ENCODE data around the gene RB1.

Gene RB1

GRCh38 chr13:48402325-48402932 lies 98.9 kb downstream of the RB1 start:
- Histone ChIP-seq H3K36me3 (ENCODE audit: control insufficient read depth in 2 of 2, insufficient read depth in 2 of 2, low read length in 2 of 2) (no peaks in the 10 kb centered on the region), H3K4me3 (ENCODE audit: low read length in 2 of 2) (no peak overlapping the region), H3K4me1 (ENCODE audit: control insufficient read depth in 2 of 2, insufficient read depth in 2 of 2, low read length in 2 of 2) (no peaks in the 10 kb centered on the region), H3K9ac (ENCODE audit: low read depth in 1 of 2, low read length in 2 of 2) (no peak overlapping the region), H3K27me3 (ENCODE audit: control insufficient read depth in 2 of 2, insufficient read depth in 2 of 2, low read length in 2 of 2) (no peaks in the 10 kb centered on the region), H3K9me3 (ENCODE audit: control insufficient read depth in 2 of 2, low read length in 2 of 2) (no peaks in the 10 kb centered on the region), H3K27ac (ENCODE audit: low read depth in 2 of 2, low read length in 2 of 2) (peak overlapping the region; percentile 32 to 48)

GRCh38 chr13:48403151-48403631 lies 99.6 kb downstream of the RB1 start:
- no peaks in the 10 kb centered on the region for H3K4me1 ChIP-seq (ENCODE audit: control insufficient read depth in 2 of 2, insufficient read depth in 2 of 2, low read length in 2 of 2)
- H3K27ac ChIP-seq (ENCODE audit: low read depth in 2 of 2, low read length in 2 of 2): peak overlapping the region; percentile 48 to 56
- no peak overlapping the region for H3K4me3 ChIP-seq (ENCODE audit: low read length in 2 of 2)
- H3K27me3 ChIP-seq (ENCODE audit: control insufficient read depth in 2 of 2, insufficient read depth in 2 of 2, low read length in 2 of 2): no peaks in the 10 kb centered on the region
- no peaks in the 10 kb centered on the region for H3K9me3 ChIP-seq (ENCODE audit: control insufficient read depth in 2 of 2, low read length in 2 of 2)
- H3K9ac ChIP-seq (ENCODE audit: low read depth in 1 of 2, low read length in 2 of 2): peak overlapping the region in 1 of 2 donors; percentile 36
- H3K36me3 ChIP-seq (ENCODE audit: control insufficient read depth in 2 of 2, insufficient read depth in 2 of 2, low read length in 2 of 2): no peaks in the 10 kb centered on the region

GRCh38 chr13:48403913-48404312 lies 100.4 kb downstream of the RB1 start:
- Histone ChIP-seq H3K4me3 (ENCODE audit: low read length in 2 of 2) (no peak overlapping the region), H3K36me3 (ENCODE audit: control insufficient read depth in 2 of 2, insufficient read depth in 2 of 2, low read length in 2 of 2) (no peaks in the 10 kb centered on the region), H3K27me3 (ENCODE audit: control insufficient read depth in 2 of 2, insufficient read depth in 2 of 2, low read length in 2 of 2) (no peaks in the 10 kb centered on the region), H3K9me3 (ENCODE audit: control insufficient read depth in 2 of 2, low read length in 2 of 2) (no peaks in the 10 kb centered on the region), H3K4me1 (ENCODE audit: control insufficient read depth in 2 of 2, insufficient read depth in 2 of 2, low read length in 2 of 2) (no peaks in the 10 kb centered on the region), H3K27ac (ENCODE audit: low read depth in 2 of 2, low read length in 2 of 2) (peak overlapping the region in 1 of 2 donors; percentile 48), H3K9ac (ENCODE audit: low read depth in 1 of 2, low read length in 2 of 2) (no peak overlapping the region)

- no peak overlapping the region for H3K27ac ChIP-seq (ENCODE audit: low read depth in 2 of 2, low read length in 2 of 2)
- H3K9ac ChIP-seq (ENCODE audit: low read depth in 1 of 2, low read length in 2 of 2): no peak overlapping the region
- no peaks in the 10 kb centered on the region for H3K36me3 ChIP-seq (ENCODE audit: control insufficient read depth in 2 of 2, insufficient read depth in 2 of 2, low read length in 2 of 2)
- no peak overlapping the region for H3K4me3 ChIP-seq (ENCODE audit: low read length in 2 of 2)
- peaks cover 0 to under 1% of the 10 kb centered on the region in 2 donors for H3K4me1 ChIP-seq (ENCODE audit: control insufficient read depth in 2 of 2, insufficient read depth in 2 of 2, low read length in 2 of 2)
- H3K9me3 ChIP-seq (ENCODE audit: control insufficient read depth in 2 of 2, low read length in 2 of 2): no peaks in the 10 kb centered on the region
- no peaks in the 10 kb centered on the region for H3K27me3 ChIP-seq (ENCODE audit: control insufficient read depth in 2 of 2, insufficient read depth in 2 of 2, low read length in 2 of 2)
Observed at GRCh38 chr13:48404952-48405351, 101.4 kb downstream of the RB1 start.

- Histone ChIP-seq H3K27me3 (ENCODE audit: control insufficient read depth in 2 of 2, insufficient read depth in 2 of 2, low read length in 2 of 2) (no peaks in the 10 kb centered on the region), H3K4me3 (ENCODE audit: low read length in 2 of 2) (no peak overlapping the region), H3K4me1 (ENCODE audit: control insufficient read depth in 2 of 2, insufficient read depth in 2 of 2, low read length in 2 of 2) (peaks cover 0 to 5% of the 10 kb centered on the region in 2 donors)
Observed at GRCh38 chr13:48405875-48406274, 102.3 kb downstream of the RB1 start.

GRCh38 chr13:48410199-48410598 lies 106.6 kb downstream of the RB1 start:
- H3K27me3 ChIP-seq (ENCODE audit: control insufficient read depth in 2 of 2, insufficient read depth in 2 of 2, low read length in 2 of 2): no peaks in the 10 kb centered on the region
- peaks cover 0 to 8% of the 10 kb centered on the region in 2 donors for H3K4me1 ChIP-seq (ENCODE audit: control insufficient read depth in 2 of 2, insufficient read depth in 2 of 2, low read length in 2 of 2)
- H3K27ac ChIP-seq (ENCODE audit: low read depth in 2 of 2, low read length in 2 of 2): peak overlapping the region; percentile 34 to 39
- H3K9me3 ChIP-seq (ENCODE audit: control insufficient read depth in 2 of 2, low read length in 2 of 2): no peaks in the 10 kb centered on the region
- no peaks in the 10 kb centered on the region for H3K36me3 ChIP-seq (ENCODE audit: control insufficient read depth in 2 of 2, insufficient read depth in 2 of 2, low read length in 2 of 2)
- H3K4me3 ChIP-seq (ENCODE audit: low read length in 2 of 2): peak overlapping the region; percentile 40 to 87
- peak overlapping the region; percentile 9 to 54 for H3K9ac ChIP-seq (ENCODE audit: low read depth in 1 of 2, low read length in 2 of 2)

More at GRCh38 chr13:48405875-48406274, 102.3 kb downstream of the RB1 start:
- Histone ChIP-seq H3K36me3 (ENCODE audit: control insufficient read depth in 2 of 2, insufficient read depth in 2 of 2, low read length in 2 of 2) (no peaks in the 10 kb centered on the region), H3K9me3 (ENCODE audit: control insufficient read depth in 2 of 2, low read length in 2 of 2) (no peaks in the 10 kb centered on the region), H3K9ac (ENCODE audit: low read depth in 1 of 2, low read length in 2 of 2) (no peak overlapping the region), H3K27ac (ENCODE audit: low read depth in 2 of 2, low read length in 2 of 2) (no peak overlapping the region)

- Histone ChIP-seq H3K36me3 (ENCODE audit: control insufficient read depth in 2 of 2, insufficient read depth in 2 of 2, low read length in 2 of 2) (no peaks in the 10 kb centered on the region), H3K9me3 (ENCODE audit: control insufficient read depth in 2 of 2, low read length in 2 of 2) (no peaks in the 10 kb centered on the region), H3K9ac (ENCODE audit: low read depth in 1 of 2, low read length in 2 of 2) (peak overlapping the region; percentile 72 to 85), H3K4me3 (ENCODE audit: low read length in 2 of 2) (peak overlapping the region; percentile 74 to 87), H3K27me3 (ENCODE audit: control insufficient read depth in 2 of 2, insufficient read depth in 2 of 2, low read length in 2 of 2) (no peaks in the 10 kb centered on the region), H3K27ac (ENCODE audit: low read depth in 2 of 2, low read length in 2 of 2) (peak overlapping the region; percentile 74 to 84), H3K4me1 (ENCODE audit: control insufficient read depth in 2 of 2, insufficient read depth in 2 of 2, low read length in 2 of 2) (peaks cover 0 to 8% of the 10 kb centered on the region in 2 donors)
Observed at GRCh38 chr13:48411147-48411794, 107.7 kb downstream of the RB1 start.

- H3K27me3 ChIP-seq (ENCODE audit: control insufficient read depth in 2 of 2, insufficient read depth in 2 of 2, low read length in 2 of 2): no peaks in the 10 kb centered on the region
- H3K4me1 ChIP-seq (ENCODE audit: control insufficient read depth in 2 of 2, insufficient read depth in 2 of 2, low read length in 2 of 2): peaks cover 0 to 8% of the 10 kb centered on the region in 2 donors
- peak overlapping the region; percentile 72 to 85 for H3K9ac ChIP-seq (ENCODE audit: low read depth in 1 of 2, low read length in 2 of 2)
- H3K4me3 ChIP-seq (ENCODE audit: low read length in 2 of 2): peak overlapping the region; percentile 74 to 87
- peak overlapping the region; percentile 74 to 84 for H3K27ac ChIP-seq (ENCODE audit: low read depth in 2 of 2, low read length in 2 of 2)
- no peaks in the 10 kb centered on the region for H3K36me3 ChIP-seq (ENCODE audit: control insufficient read depth in 2 of 2, insufficient read depth in 2 of 2, low read length in 2 of 2)
- H3K9me3 ChIP-seq (ENCODE audit: control insufficient read depth in 2 of 2, low read length in 2 of 2): no peaks in the 10 kb centered on the region
Observed at GRCh38 chr13:48411841-48412531, 108.4 kb downstream of the RB1 start.

- peaks cover 0 to 8% of the 10 kb centered on the region in 2 donors for H3K4me1 ChIP-seq (ENCODE audit: control insufficient read depth in 2 of 2, insufficient read depth in 2 of 2, low read length in 2 of 2)
- no peaks in the 10 kb centered on the region for H3K36me3 ChIP-seq (ENCODE audit: control insufficient read depth in 2 of 2, insufficient read depth in 2 of 2, low read length in 2 of 2)
- H3K9me3 ChIP-seq (ENCODE audit: control insufficient read depth in 2 of 2, low read length in 2 of 2): no peaks in the 10 kb centered on the region
- peak within 1 kb of the TSS; percentile 74 to 84 for H3K27ac ChIP-seq (ENCODE audit: low read depth in 2 of 2, low read length in 2 of 2)
- H3K9ac ChIP-seq (ENCODE audit: low read depth in 1 of 2, low read length in 2 of 2): peak within 1 kb of the TSS; percentile 72 to 85
- H3K4me3 ChIP-seq (ENCODE audit: low read length in 2 of 2): peak within 1 kb of the TSS; percentile 74 to 87
- H3K27me3 ChIP-seq (ENCODE audit: control insufficient read depth in 2 of 2, insufficient read depth in 2 of 2, low read length in 2 of 2): no peaks in the 10 kb centered on the region
Observed at GRCh38 chr13:48412881-48413351, 109.4 kb downstream of the RB1 start, which contains the start of gene LPAR6. TSS of gene LPAR6 (minus strand) at chr13:48413113. CDS start at chr13:48412423, 690 bp downstream.

- no peak overlapping the region for H3K27ac ChIP-seq (ENCODE audit: low read depth in 2 of 2, low read length in 2 of 2)
- no peaks in the 10 kb centered on the region for H3K9me3 ChIP-seq (ENCODE audit: control insufficient read depth in 2 of 2, low read length in 2 of 2)
- no peak overlapping the region for H3K4me3 ChIP-seq (ENCODE audit: low read length in 2 of 2)
Observed at GRCh38 chr13:48414501-48414900, 111.0 kb downstream of the RB1 start.

More at GRCh38 chr13:48414501-48414900, 111.0 kb downstream of the RB1 start:
- no peaks in the 10 kb centered on the region for H3K27me3 ChIP-seq (ENCODE audit: control insufficient read depth in 2 of 2, insufficient read depth in 2 of 2, low read length in 2 of 2)
- H3K9ac ChIP-seq (ENCODE audit: low read depth in 1 of 2, low read length in 2 of 2): no peak overlapping the region
- H3K4me1 ChIP-seq (ENCODE audit: control insufficient read depth in 2 of 2, insufficient read depth in 2 of 2, low read length in 2 of 2): peaks cover 0 to 8% of the 10 kb centered on the region in 2 donors
- H3K36me3 ChIP-seq (ENCODE audit: control insufficient read depth in 2 of 2, insufficient read depth in 2 of 2, low read length in 2 of 2): no peaks in the 10 kb centered on the region

Measured in mucosa of rectum (tissue), 2 donors.